ENCODE measurements around the gene VPS54. TPM values are rescaled to one million over a fixed set of nuclear protein-coding genes. Genes with fewer than 3 reads are reported as not detected.

VPS54 gene
- total RNA-seq, 1 experiment from 2014 or later = 12.4 TPM

GRCh38 chr2:63872571-63873328 lies 146.5 kb downstream of the VPS54 start:
- Histone ChIP-seq H3K4me1 (ENCODE audit: control insufficient read depth in 1 of 2, insufficient read depth in 2 of 2, low read length in 2 of 2) (peaks cover 17 to 25% of the 10 kb centered on the region in 2 experiments), H3K4me3 (replicated peaks in 1 of 2; ENCODE audit: low read depth in 1 of 2, low read length in 2 of 2) (no peak overlapping the region), H3K9me2 (ENCODE audit: insufficient read depth) (no peaks in the 10 kb centered on the region), H2AFZ (ENCODE audit: low read depth, low read length, poor library complexity, severe bottlenecking) (no peak overlapping the region), H3K27me3 (ENCODE audit: insufficient read depth, low read length) (no peaks in the 10 kb centered on the region), H3K27ac (ENCODE audit: low read depth, low read length) (no peak overlapping the region), H3K4me2 (ENCODE audit: low read length) (no peak overlapping the region), H3K36me3 (ENCODE audit: control insufficient read depth in 1 of 2, insufficient read depth in 2 of 2, low read length in 2 of 2) (0 out of 4 replicates have a peak, but pooled peaks cover 0 to 14% of the 10 kb centered on the region in 2 experiments), H4K20me1 (ENCODE audit: insufficient read depth) (no peaks in the 10 kb centered on the region), H3K79me2 (ENCODE audit: insufficient read depth, low read length) (no peaks in the 10 kb centered on the region), H3K9me3 (ENCODE audit: control insufficient read depth in 1 of 2, insufficient read depth in 1 of 2, low read depth in 1 of 2, low read length in 2 of 2) (no peaks in the 10 kb centered on the region; a peak in 1 of 4 replicates), H3K9ac (ENCODE audit: low read length) (no peak overlapping the region)
- ATAC-seq (no peak), DNase-seq (ENCODE audit: low read depth, low spot score) (no peak)
- ChIA-PET RAD21 (ENCODE audit: low non-redundant PET in 1 of 2, low total read pairs in 2 of 2, uncharacterized antibody in 2 of 2, unreplicated experiment in 2 of 2) (no interaction called here), CTCF (no interaction called here), POLR2A (interaction anchor here (1.2 kb wide), 1 partner anchor 174 kb away, joined by 3 read pairs; no protein-coding TSS in a partner anchor)
- intact Hi-C loops (cut with micrococcal nuclease) = no loop called here
- no peak for TF ChIP-seq CTCF (IDR thresholded peaks at IDR 0.05 in 2 of 3, conservative IDR thresholded peaks at IDR 0.05 in 1 of 3; ENCODE audit: borderline replicate concordance in 1 of 3, insufficient read depth in 1 of 3, low read depth in 2 of 3, low read length in 2 of 3)
- TF ChIP-seq FOSL1 (IDR thresholded peaks at IDR 0.05; ENCODE audit: low read depth) = no peak
- TF ChIP-seq POLR2AphosphoS5 (IDR thresholded peaks at IDR 0.05; ENCODE audit: low read depth, low read length) = no peak
- no peak for TF ChIP-seq ZFX (IDR thresholded peaks at IDR 0.05)
- TF ChIP-seq SRF (IDR thresholded peaks at IDR 0.05; ENCODE audit: low read depth) = no peak
- TF ChIP-seq ZBTB33 (IDR thresholded peaks at IDR 0.05; ENCODE audit: extremely low read depth, insufficient replicate concordance, low read length) = no peak
- no peak for TF ChIP-seq MAX (IDR thresholded peaks at IDR 0.05)
- no peak for TF ChIP-seq CBX3 (IDR thresholded peaks at IDR 0.05; ENCODE audit: low read depth)
- no peak for TF ChIP-seq EZH2 (IDR thresholded peaks at IDR 0.05)
- TF ChIP-seq RAD21 (IDR thresholded peaks at IDR 0.05; ENCODE audit: low read depth) = no peak
- TF ChIP-seq EGR1 (IDR thresholded peaks at IDR 0.05; ENCODE audit: low read depth) = no peak
- no peak for TF ChIP-seq ATF3 (IDR thresholded peaks at IDR 0.05)
- no peak for TF ChIP-seq POLR2A (IDR thresholded peaks at IDR 0.05; ENCODE audit: borderline replicate concordance, extremely low read depth, insufficient read depth, insufficient read length)
- no peak for TF ChIP-seq JUND (IDR thresholded peaks at IDR 0.05)
- no peak for TF ChIP-seq ELF1 (IDR thresholded peaks at IDR 0.05; ENCODE audit: borderline replicate concordance, low read depth)
- BruUV-seq (replicated peaks) = no TSS peak
